ENCODE results near the gene KIAA1143. TPM values are rescaled to one million over a fixed set of nuclear protein-coding genes. Genes with fewer than 3 reads are reported as not detected.

The KIAA1143 gene
- total and polyA plus RNA-seq, 2 of the 13 experiments (the other 11 are each of a cell fraction or from before 2014, with no cell fraction given), result 9.9 to 27.2 TPM

- TF ChIP-seq AKNA (CRISPR knock-in tag; IDR thresholded peaks at IDR 0.05; ENCODE audit: borderline replicate concordance) (no peak), KLF11 (CRISPR knock-in tag; IDR thresholded peaks at IDR 0.05) (no peak), ARID2 (CRISPR knock-in tag; IDR thresholded peaks at IDR 0.05; ENCODE audit: borderline replicate concordance) (peak; percentile 81; the same call in 1 of the 2 replicates), FOXO4 (CRISPR knock-in tag; conservative IDR thresholded peaks at IDR 0.05) (0 out of 2 replicates have a peak, but pooled peaks have one; percentile 60), ZNF569 (CRISPR knock-in tag; IDR thresholded peaks at IDR 0.05; ENCODE audit: borderline replicate concordance) (0 out of 2 replicates have a peak, but pooled peaks have one; percentile 57), MLLT10 (CRISPR knock-in tag; IDR thresholded peaks at IDR 0.05) (no peak), E2F5 (CRISPR knock-in tag; conservative IDR thresholded peaks at IDR 0.05) (peak; percentile 99), ZNF501 (CRISPR knock-in tag; IDR thresholded peaks at IDR 0.05) (peak; percentile 98), RNF2 (conservative IDR thresholded peaks at IDR 0.05; ENCODE audit: low read depth) (no peak; the same call in 1 of the 2 replicates), TEF (CRISPR knock-in tag; IDR thresholded peaks at IDR 0.05) (0 out of 2 replicates have a peak, but pooled peaks have one; percentile 28), ATF2 (CRISPR knock-in tag; IDR thresholded peaks at IDR 0.05) (peak; percentile 90), RELA (CRISPR knock-in tag; IDR thresholded peaks at IDR 0.05) (peak; percentile 36; the same call in 1 of the 2 replicates), ZBTB7B (CRISPR knock-in tag; IDR thresholded peaks at IDR 0.05) (0 out of 2 replicates have a peak, but pooled peaks have one; percentile 26), ETV5 (CRISPR knock-in tag; IDR thresholded peaks at IDR 0.05; ENCODE audit: borderline replicate concordance) (peak; percentile 56), U2AF2 (IDR thresholded peaks at IDR 0.05; ENCODE audit: low read depth, low read length) (no peak), SAFB2 (CRISPR knock-in tag; IDR thresholded peaks at IDR 0.05; ENCODE audit: borderline replicate concordance, low read depth) (peak; percentile 82; the same call in 1 of the 2 replicates), ZNF879 (CRISPR knock-in tag; IDR thresholded peaks at IDR 0.05) (no peak), ZSCAN21 (CRISPR knock-in tag; IDR thresholded peaks at IDR 0.05; ENCODE audit: borderline replicate concordance) (peak; percentile 98; the same call in 1 of the 2 replicates), CBX2 (IDR thresholded peaks at IDR 0.05; ENCODE audit: low read depth, low read length) (no peak), CBX2 (CRISPR knock-in tag; IDR thresholded peaks at IDR 0.05; ENCODE audit: low read depth) (peak; percentile 67; the same call in 1 of the 2 replicates)
Observed at GRCh38 chr3:44761424-44762169, at the start of gene KIAA1143, which contains the start of gene KIF15 (continued).

Measured in HepG2 (cell line).